GM19239 (cell line): ENCODE data around the gene AFF3.

Source experiments
- DNase-seq: peaks from one replicate; pipeline ENCODE4 v3.0.0; 2011; ENCODE audit warnings: low spot score; ENCODE audit not compliant: insufficient read length
- FAIRE-seq: peaks from 2 replicates; lab custom pipeline; 2011; peaks lifted over from hg19 to GRCh38; lab: Jason Lieb, UNC

Gene AFF3

DNA sequence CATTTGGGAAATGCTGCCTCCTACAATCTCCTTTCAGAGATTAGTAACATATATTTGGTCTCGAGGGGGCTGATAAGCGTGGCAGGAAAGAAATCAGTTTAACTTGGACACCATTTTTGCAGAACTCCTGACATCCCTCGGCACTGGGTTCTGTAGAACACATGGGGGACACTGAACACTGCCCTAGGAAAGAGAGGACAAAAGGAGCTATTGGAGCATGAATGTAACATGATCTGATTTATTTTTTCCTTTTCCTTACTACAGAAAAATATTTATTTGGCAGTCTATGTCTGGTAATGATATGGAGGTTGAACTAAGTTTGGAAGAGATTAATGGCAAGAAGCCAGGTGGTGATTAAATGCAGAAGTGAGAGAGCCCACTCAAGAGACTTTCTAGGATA is 153.8 kb downstream of the AFF3 start:
- FAIRE-seq, result no peak
- no peak for DNase-seq

DNA sequence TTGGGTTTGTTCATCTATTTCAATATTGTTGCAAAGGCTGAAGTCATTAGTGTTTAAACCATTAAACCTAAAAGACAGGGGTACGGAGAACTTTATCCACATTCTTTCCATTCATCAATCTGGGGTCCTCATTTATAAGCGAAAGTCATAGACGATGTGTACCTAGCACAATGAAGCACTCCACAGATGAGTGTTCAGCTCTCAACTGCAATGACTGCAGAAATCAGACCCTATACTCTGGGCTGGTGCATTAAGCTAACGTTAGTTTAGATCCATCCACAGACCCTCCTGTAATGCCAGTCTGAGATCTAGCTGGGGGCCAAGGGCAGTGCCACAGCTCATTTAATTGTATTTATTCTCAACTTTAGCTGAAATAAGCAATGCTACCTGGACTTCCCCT is 155.2 kb downstream of the AFF3 start:
- no peak for DNase-seq
- FAIRE-seq, result no peak

DNA sequence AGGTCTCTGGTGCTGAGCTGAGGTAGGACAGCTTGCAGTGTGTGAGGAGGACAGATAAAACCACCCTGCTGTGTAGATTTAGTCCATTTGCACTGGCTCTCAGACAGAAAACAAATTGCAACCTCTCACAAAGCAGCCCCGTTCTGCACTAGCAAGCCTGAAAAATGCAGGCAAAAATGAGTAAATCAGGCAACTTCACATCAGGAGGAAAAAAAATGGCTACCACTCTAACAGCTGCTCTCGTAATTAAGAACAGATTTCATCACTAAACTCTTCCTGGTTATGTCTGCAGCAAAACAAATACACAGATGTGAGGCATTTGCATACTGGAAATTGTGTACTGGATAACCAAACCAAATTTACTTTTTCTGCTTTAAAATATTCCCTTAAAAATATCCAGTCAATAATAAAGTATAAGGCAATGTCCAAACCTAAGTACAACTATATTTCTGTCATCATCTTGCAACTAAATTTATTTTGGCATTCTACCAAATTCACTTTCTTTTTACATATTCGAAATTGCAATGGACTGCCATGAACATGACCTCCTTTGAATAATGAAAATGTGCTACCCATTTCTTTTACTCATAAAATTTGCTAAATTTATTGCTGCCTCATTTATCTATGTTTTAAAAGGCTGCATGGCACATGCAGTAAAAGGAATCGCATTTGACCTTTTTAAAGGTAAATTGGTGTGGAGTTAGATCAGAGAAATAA is 157.4 kb downstream of the AFF3 start:
- no peak for DNase-seq
- FAIRE-seq, result no peak

DNA sequence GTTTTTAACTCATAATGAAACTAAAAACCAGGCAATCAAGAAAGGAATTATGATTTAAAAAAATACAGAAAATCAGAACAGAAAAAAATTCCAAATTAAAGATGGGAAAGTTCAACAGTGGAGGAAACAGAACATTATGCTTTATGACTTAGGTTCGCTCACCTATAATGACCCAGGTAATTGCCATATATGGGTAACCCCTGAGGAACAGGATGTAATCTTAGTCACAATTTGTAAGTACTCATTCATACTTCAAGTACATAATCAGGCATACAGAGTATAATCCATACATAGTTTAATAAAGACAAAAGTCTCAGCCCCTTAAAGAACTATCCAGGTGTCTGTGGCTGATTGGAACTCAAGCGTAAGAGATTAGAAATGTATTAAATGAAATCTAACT is 159.6 kb downstream of the AFF3 start:
- no peak for FAIRE-seq
- no peak for DNase-seq

DNA sequence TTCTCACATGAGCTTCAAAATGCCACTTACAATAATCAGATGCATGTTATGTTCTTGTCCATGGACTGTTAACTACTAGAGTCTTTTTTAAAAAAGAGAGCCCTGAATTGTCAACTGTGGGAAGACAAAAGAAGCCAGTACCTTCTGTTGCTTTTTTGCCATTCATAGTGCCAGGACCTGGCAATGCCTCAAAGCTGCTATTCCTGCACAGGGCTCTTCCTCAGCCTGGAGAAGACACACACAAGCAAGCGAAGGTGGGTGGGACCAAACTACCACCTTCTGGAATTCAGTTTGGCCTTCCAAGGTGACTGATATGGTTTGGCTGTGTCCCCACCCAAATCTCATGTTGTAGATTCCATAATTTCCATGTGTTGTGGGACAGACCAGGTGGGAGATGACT is 160.6 kb downstream of the AFF3 start:
- FAIRE-seq (no peak), DNase-seq (no peak)

DNA sequence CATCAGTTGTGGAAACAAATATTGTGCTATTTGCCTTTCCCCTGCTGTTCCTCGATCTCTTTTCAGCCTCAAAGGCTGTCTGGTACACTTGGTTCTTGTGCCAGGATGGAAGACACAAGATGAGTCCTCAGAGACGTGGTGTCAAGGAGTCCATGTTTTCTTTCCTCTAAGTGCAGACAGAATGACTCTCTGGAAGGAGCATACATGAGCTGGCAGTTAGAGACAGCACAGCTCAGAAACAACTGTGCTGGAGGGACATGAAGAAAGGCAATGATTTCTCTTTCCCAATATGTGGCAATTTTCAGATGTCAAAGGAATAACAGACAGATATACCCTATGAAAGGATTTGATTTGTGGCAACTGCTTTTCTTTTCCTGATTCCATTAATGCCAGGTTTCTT is 162.2 kb downstream of the AFF3 start:
- no peak for FAIRE-seq

DNA sequence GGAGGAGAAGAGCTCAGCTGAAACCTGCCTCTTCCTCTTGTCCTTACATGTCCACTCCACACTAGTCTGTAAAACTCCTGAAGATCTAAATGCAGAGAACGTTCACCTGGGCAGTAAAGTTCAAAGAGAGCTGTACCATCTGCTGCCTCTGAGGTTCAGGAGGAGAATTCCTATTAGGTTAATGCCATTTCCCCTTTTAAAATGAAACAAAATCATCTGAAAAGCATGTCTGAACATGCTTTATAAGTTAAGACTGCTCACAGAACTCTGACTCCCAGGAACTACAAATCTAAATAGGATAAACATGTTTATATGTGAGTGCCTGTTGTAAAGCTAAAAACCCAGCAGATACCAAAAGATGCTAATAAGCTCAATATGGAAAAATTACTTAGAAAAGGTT is 164.4 kb downstream of the AFF3 start:
- DNase-seq (no peak), FAIRE-seq (no peak)

More for the DNA sequence above, 162.2 kb downstream of the AFF3 start:
- no peak for DNase-seq

DNA sequence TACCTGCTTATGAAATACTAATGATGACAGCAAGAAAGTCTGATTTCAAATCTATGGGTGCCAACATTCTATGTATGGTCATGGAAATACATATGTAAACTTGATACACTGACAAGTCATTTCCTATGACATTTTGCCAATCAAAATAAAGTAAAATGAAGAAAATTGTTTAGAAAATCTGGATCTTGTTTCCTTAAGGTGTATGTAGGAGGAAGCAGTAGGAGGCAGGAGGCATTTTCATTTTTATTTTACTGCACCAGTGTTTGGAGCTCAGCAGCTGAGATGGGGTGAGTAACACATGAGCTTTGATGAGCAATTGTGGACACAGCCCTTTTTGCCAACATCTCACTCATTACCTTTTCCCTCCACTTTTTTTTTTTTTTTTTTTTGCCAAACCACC is 167.0 kb downstream of the AFF3 start:
- FAIRE-seq (no peak), DNase-seq (no peak)

DNA sequence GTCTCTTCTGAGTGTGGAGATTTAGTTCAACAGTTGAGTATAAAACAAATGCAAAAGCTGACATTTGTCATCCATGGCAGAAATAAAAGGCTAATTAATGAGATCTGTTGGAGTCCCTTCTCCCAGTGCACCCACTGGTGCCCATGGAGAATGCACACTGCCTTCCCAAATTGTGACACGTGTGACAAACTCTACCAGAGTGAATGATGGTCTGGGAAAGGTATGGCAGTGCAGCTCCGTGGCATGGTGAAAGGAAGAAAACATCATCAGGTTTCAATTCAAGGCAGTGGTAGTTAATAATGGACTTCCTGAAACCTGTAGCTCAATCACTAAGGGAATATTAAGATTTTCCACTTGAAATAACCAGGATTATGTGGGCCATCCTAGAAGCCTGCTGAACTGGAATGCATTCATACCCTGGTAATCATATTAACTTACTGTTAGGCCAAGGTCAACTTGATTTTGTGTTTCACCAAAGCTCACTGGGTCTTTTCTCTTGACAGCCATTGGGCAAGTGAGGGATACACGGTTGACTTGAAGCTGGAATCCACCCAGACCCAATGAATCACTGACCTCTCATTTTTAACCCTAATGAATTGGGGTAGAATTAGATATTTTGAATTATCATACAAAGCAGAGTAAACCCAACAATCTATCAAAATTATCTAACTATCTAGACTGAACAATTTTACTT is 167.6 kb downstream of the AFF3 start:
- FAIRE-seq (no peak), DNase-seq (no peak)

DNA sequence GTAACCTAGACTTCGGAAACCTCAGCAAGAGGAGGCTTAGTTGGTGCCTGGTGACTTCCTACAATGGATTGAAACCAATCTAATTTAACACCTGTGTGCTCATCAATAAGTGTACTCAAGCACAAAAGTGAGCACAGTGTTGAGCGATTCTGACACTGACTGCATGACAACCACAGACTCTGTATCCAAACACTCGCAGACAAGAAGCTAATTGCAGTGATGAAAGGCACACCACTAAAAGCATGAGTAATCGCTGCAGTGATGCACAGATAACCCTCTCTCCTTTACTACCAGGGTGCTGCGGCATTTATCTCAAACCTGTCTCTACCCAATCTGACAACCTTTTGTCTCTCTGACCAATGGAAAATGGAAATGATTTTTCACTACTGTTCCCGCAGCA is 168.1 kb downstream of the AFF3 start:
- FAIRE-seq, result no peak
- DNase-seq, result no peak

DNA sequence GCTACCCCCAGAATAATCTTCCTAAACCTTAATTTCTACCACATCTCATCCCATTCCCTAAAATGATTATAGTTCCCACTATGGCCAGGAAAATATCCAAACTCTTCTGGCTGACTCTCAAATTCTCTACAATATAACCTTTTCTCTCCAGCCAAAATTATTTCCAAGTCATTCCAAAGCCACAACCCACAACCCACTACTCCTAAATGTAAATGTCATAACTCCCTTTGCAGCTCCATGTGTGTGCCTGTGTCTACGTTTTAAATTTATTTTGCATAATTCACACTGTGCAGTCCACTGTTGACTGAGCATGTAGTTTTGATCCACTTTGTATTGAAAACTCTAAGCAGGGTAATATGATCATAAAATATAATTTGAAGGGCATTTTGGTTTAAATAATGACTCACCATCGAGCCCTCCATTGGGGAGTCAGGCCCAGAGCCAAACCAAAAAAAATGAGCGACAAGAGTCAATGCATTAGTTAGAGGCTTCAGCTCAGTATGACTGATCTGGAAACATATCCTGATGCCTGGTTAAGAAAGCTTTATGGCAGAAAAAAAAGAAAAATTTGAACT is 171.0 kb downstream of the AFF3 start:
- FAIRE-seq (no peak), DNase-seq (no peak)

DNA sequence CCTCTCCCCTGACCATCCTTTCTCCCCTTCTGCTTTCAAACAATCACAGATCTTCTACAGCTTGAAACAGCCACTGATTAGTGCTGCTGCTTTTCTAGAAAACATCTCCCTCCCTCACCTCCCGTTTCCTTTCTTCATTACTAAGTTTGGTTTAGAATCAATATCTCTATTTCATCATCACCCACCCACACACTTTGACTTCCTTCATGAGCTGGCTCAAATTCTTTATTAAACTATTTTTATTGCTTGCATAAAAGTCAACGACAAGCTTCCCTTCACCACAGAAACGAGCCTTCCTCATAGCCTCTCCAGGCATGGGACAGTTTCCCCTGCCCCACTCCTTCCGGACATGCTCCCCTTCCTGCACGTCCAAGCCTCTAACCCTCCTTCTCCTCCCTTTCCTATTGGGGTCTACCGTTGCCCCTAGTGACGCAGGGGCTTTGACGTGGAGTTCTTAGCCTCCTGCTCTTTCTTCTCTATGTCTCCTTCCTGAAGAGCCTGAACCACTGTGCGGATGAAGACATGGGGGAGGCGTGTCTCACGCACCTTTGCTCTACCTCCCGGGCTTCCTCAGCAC is 172.0 kb downstream of the AFF3 start:
- DNase-seq (no peak), FAIRE-seq (no peak)

DNA sequence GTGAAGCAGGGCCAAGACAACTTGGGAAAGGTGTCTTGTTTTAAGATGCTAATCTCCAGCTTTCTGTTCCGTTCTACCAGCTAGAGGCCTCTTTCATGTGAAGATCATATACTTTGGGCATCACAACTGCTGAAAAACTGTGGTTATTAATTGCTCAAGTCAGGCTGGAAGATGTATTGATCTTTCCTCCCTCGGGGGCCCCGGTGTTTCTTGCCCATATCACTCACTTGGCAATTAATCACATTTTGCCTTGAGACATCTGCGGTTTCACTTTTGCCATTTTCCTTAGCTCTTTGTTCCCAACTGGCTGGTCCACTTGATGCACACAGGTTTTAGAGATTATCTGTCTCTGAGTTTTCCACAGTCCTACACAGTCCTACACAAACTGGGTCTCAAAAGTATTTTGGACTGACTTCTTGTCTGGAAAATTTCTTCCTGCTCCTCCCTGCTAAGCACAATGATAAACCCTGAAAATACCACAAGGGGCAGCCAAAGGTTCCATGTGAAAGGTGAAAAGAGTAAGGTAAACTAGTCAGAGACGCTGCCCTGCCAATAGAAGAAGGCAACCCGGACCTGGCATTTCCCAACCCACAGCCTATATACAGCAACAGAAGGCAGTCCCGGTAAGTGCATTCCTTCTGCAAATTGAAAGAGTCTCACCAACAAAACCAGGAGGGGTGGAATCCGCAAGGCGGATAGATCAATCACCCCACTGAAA is 181.0 kb downstream of the AFF3 start:
- no peak for DNase-seq
- FAIRE-seq, result no peak

DNA sequence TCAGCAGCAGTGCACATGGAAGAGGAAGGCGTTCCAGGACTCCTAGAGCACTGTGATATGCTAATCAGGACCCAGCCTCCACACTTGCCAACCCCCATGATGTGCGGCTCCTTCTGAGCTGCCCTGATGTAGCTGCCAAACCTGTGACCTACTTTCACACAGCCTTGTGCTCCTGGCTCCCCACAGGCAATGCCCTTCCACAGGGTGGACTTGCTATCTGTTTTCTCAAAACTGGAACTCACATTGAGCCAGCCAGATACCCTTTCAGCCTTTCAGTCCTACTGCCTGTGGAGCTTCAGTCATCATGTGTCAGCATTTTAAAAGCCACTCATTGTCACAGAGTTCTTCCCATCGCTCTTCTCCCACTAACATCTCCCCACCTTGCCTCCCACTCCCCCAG is 181.6 kb downstream of the AFF3 start:
- FAIRE-seq (no peak), DNase-seq (no peak)

DNA sequence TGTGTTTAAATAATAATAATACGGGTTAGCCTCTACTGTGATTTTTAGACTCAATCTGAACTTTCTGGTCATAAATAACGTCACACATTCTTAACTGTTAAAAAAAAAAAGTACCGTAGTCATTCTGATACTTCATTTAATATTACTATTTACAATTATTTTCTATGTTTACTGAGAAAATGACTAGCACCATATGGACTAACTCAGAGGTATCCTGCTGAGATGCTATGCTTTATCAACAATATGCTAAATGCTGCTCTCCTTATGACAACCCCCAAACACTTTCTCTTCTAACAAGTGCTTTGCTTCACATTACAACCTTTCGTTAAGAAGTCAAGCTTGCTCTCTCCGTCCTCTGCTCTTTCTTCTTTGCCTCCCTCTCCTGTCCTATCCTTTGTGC is 182.1 kb downstream of the AFF3 start:
- no peak for FAIRE-seq
- DNase-seq, result no peak

DNA sequence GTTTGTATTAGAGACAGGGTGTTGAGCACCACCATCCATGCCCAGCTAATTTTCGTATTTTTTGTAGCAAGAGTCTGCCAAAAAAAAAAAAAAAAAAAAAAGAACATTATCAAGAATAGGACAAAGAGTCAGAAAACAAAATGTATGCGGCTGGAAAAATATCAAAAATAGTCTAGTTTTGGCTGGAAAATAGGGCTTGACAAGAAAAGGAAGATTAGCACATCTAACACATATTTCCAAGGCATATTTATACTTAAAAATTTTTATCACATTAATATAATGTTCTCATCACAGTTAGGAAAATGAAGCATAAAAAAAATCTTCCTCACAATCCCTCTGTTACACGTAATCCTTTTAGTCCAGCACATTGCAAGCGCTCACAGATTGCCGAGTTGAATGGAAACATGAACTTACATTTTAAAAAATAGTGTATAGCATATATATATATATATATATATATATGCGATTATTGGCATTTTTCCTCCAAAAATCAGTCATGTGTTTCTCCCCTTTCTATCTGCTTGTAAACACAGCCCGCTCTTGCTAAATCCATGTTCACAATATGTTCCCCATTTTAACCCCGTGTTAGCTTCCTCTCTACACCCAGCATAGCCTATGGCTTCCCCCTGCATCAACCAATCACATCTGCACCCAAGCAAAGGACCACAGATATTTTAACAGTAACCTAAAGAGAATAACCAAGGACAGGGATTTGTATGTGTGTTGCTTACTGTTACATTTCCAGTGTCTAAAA is 183.0 kb downstream of the AFF3 start:
- FAIRE-seq (no peak), DNase-seq (no peak)

DNA sequence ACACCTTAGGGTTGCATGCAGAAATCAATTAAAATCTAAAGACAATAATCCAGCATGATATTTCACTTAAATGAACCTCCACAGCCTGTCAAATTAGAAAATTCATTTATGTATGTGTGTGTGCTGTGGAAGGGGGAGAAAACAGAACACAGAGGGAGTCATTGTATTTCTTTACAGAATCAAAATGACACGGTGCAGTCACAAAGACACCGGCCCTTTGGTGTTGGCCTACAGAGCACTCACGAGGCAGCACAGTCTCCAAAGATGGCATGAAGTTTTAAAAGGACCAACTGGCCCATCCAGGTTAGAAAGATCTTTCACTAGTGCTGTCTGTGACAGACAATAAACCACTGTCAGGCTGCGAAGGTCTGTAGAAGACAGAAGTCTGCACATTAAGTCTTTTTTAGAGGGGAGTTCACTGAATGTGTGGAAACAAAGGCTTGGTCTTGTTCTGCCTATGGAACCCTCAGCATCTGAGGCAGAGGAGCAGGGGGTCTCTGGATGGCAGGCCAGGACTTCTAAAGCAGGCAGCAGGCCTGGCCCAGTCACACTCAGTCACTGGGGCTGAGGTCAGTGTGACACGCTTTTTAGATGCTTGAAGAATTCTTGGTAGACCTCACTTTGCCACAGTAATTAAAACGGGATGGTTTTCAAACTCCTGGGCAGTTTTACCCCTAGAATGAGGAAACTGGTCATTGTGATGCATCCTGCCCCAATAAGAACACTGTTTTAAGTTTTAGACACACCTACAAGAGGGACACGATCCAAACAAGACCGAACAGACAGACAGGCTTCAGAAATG is 184.9 kb downstream of the AFF3 start:
- DNase-seq, result no peak
- no peak for FAIRE-seq

DNA sequence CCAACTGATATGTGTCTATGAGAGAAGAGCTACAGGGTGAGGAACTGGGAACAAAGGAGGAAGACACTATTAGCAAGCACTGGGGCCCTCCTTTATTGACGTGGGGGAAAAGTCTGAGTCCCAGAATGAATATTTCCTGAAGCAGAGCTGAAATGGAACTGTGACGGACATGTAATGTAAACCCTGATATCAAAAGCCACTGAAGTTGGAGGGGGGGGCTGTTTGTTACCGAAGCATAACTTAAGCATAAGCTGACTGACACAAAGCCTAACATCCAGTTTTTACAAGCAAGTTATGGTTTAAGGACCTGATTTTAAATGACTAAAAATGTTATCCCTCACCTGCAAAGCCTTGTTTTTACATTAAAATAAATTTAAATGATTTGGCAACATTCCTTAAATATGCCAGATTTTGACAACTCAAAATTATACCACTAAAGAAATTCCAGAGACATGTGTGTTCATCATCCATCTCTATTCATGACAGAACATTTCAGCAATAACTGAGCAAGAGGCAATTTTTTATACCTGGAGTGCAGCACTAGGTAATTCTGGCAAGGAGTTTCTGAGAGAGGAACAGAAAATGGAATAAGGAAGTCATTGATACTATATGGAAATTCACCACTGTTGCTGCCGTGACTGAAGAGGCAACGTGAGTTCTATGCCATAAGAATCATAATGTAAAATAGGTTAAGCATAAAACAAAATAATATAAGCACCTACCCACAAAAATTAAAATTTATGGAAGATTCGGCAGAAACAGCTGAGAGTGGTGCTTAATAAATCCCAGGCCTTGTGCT is 186.0 kb downstream of the AFF3 start:
- no peak for FAIRE-seq
- no peak for DNase-seq

DNA sequence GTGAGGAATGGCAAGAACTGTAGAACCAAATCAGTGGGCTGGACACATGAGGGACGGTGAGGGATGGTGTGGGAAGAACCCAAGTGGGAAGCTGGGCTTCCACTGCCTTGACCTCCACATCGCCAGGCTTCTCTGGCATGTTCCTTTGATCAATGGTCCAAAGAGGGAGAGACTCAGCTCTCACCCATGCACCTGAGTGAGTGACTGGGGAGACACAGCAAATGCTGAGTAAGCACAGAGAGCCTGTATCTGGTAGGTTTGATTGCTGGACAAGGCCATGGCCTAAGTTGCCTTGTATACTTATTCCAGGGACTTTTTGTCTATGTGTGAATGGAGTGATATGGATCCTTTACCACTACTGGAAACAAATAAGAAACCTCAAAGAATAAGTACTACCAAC is 188.6 kb downstream of the AFF3 start:
- DNase-seq, result no peak
- FAIRE-seq, result no peak
